CD4-positive, CD25-positive, alpha-beta regulatory T cell (primary cell): ENCODE measurements around the gene GRK3. TPM values are rescaled to one million over a fixed set of nuclear protein-coding genes. Genes with fewer than 3 reads are reported as not detected.
"Not testable (repeated sequence)": the region's sequence is repeated elsewhere in the genome, so short reads cannot be mapped to it uniquely, and the experiment has no call there.

ENCODE experiments used
- ATAC-seq, 2 donors: fragments of 150-1000 bp; cut with Tn5 transposase; one replicate each; pipeline ENCODE4 v1.10.0; 2021; ENCODE audit warnings: low read depth in 2 of 2, moderate number of reproducible peaks in 2 of 2, moderate library complexity in 1 of 2
- DNase-seq, 3 donors: peaks; one replicate each; pipeline versions ENCODE4 v3.0.0 to v3.0.0-alpha.2; 2012 to 2022; ENCODE audit warnings: mixed read lengths in 1 of 3
- H3K27ac ChIP-seq: one replicate; pipeline ENCODE4 v1.7.0; 2013; ENCODE audit warnings: mild to moderate bottlenecking, low read length; ENCODE audit not compliant: insufficient read depth, poor library complexity, severe bottlenecking
- H3K27me3 ChIP-seq: one replicate; pipeline ENCODE4 v1.7.0; 2013; ENCODE audit warnings: low read length; ENCODE audit not compliant: control insufficient read depth, insufficient read depth
- H3K36me3 ChIP-seq: one replicate; pipeline ENCODE4 v1.7.0; 2013; ENCODE audit warnings: mild to moderate bottlenecking, low read length, moderate library complexity; ENCODE audit not compliant: control insufficient read depth, insufficient read depth
- H3K4me1 ChIP-seq: 2 replicates; pipeline ENCODE4 v1.7.0; 2013; ENCODE audit warnings: mild to moderate bottlenecking, low read length; ENCODE audit not compliant: insufficient read depth, control insufficient read depth, poor library complexity, severe bottlenecking
- H3K4me3 ChIP-seq: one replicate; pipeline ENCODE4 v1.7.0; 2013; ENCODE audit warnings: low read depth, mild to moderate bottlenecking, low read length, moderate library complexity
- H3K9me3 ChIP-seq, 2 experiments: 1 replicate in 1 of 2; 2 replicates in 1 of 2; pipeline ENCODE4 v1.7.0; 2013; ENCODE audit warnings: low read length in 2 of 2, mild to moderate bottlenecking in 1 of 2, moderate library complexity in 1 of 2; ENCODE audit not compliant: control insufficient read depth in 2 of 2
- H3K27ac Mint-ChIP-seq, 3 donors: one replicate each; pipeline ENCODE4 v1.8.0; 2020 to 2022; ENCODE audit warnings: mild to moderate bottlenecking in 3 of 3, mixed read lengths in 3 of 3, moderate library complexity in 2 of 3
- H3K27me3 Mint-ChIP-seq: one replicate; pipeline ENCODE4 v1.8.0; 2022; ENCODE audit warnings: mild to moderate bottlenecking, mixed read lengths
- H3K36me3 Mint-ChIP-seq: one replicate; pipeline ENCODE4 v1.8.0; 2020; ENCODE audit warnings: mixed read lengths
- H3K4me1 Mint-ChIP-seq, 4 donors: one replicate each; pipeline ENCODE4 v1.8.0; 2020 to 2022; ENCODE audit warnings: mixed read lengths in 4 of 4, mild to moderate bottlenecking in 1 of 4
- H3K4me3 Mint-ChIP-seq, 4 donors: one replicate each; pipeline ENCODE4 v1.8.0; 2020 to 2022; ENCODE audit warnings: mild to moderate bottlenecking in 4 of 4, mixed read lengths in 4 of 4, moderate library complexity in 3 of 4
- H3K9me3 Mint-ChIP-seq, 7 donors: one replicate each; pipeline ENCODE4 v1.8.0; 2020 to 2022; ENCODE audit warnings: mixed read lengths in 7 of 7, mild to moderate bottlenecking in 3 of 7, moderate library complexity in 2 of 7
- polyA plus RNA-seq, 4 donors: library from polyadenylated mRNA; unstranded; fragments of 300-500 nt; fragmentation: Illumina TruSeq; gene quantifications; one replicate each; pipeline ENCODE4 v1.2.3, GENCODE V29; 2021
- total RNA-seq: library from RNA; stranded (reverse); gene quantifications from one replicate; pipeline ENCODE4 v1.2.3, GENCODE V29; 2022

Gene GRK3
- total and polyA plus RNA-seq, 5 donors from 2014 or later = 0.51 to 3.5 (median 1.1) TPM

GRCh38 chr22:25623310-25623734 lies 58.8 kb downstream of the GRK3 start:
- Mint-ChIP-seq H3K27ac (peak overlapping the region in 1 of 3 donors; percentile 70), H3K9me3 (no peaks in the 10 kb centered on the region), H3K36me3 (peaks cover 14% of the 10 kb centered on the region), H3K27me3 (no peaks in the 10 kb centered on the region), H3K4me3 (peak overlapping the region; percentile 11 to 71 (median 30)), H3K4me1 (peaks cover 9 to 35% (median 20%) of the 10 kb centered on the region in 4 donors)
- H3K27ac ChIP-seq = no peak overlapping the region
- no peaks in the 10 kb centered on the region for H3K27me3 ChIP-seq
- peak overlapping the region; percentile 55 for H3K4me3 ChIP-seq
- no peaks in the 10 kb centered on the region for H3K36me3 ChIP-seq
- no peaks in the 10 kb centered on the region for H3K9me3 ChIP-seq
- ATAC-seq = peak in 1 of 2 donors; percentile 43
- H3K4me1 ChIP-seq = peaks cover 5% of the 10 kb centered on the region
- peak in 1 of 3 donors; percentile 63 for DNase-seq

- Histone ChIP-seq H3K9me3 (no peaks in the 10 kb centered on the region), H3K36me3 (no peaks in the 10 kb centered on the region), H3K27me3 (no peaks in the 10 kb centered on the region), H3K27ac (no peak overlapping the region), H3K4me1 (peaks cover 5% of the 10 kb centered on the region), H3K4me3 (no peak overlapping the region)
- Mint-ChIP-seq H3K36me3 (peaks cover 14% of the 10 kb centered on the region), H3K27me3 (no peaks in the 10 kb centered on the region), H3K4me3 (peak overlapping the region in 1 of 4 donors; percentile 44), H3K27ac (no peak overlapping the region), H3K4me1 (peaks cover 9 to 35% (median 19%) of the 10 kb centered on the region in 4 donors), H3K9me3 (no peaks in the 10 kb centered on the region)
- DNase-seq = no peak
- ATAC-seq = no peak
Measured at GRCh38 chr22:25623851-25624250, 59.4 kb downstream of the GRK3 start.

GRCh38 chr22:25624476-25624875 lies 60.0 kb downstream of the GRK3 start:
- H3K4me3 Mint-ChIP-seq = peak overlapping the region in 3 of 4 donors; percentile 26 to 75 (median 39)
- Histone ChIP-seq H3K27me3 (no peaks in the 10 kb centered on the region), H3K4me3 (no peak overlapping the region), H3K36me3 (no peaks in the 10 kb centered on the region), H3K4me1 (peaks cover 5% of the 10 kb centered on the region), H3K9me3 (no peaks in the 10 kb centered on the region), H3K27ac (no peak overlapping the region)
- H3K4me1 Mint-ChIP-seq = peaks cover 9 to 35% (median 19%) of the 10 kb centered on the region in 4 donors
- no peaks in the 10 kb centered on the region for H3K27me3 Mint-ChIP-seq
- peaks cover 14% of the 10 kb centered on the region for H3K36me3 Mint-ChIP-seq
- peak overlapping the region in 1 of 3 donors; percentile 43 for H3K27ac Mint-ChIP-seq
- ATAC-seq (no peak), DNase-seq (no peak)
- no peaks in the 10 kb centered on the region for H3K9me3 Mint-ChIP-seq

GRCh38 chr22:25625747-25626623 lies 61.5 kb downstream of the GRK3 start:
- H3K27ac Mint-ChIP-seq = peak overlapping the region in 1 of 3 donors; percentile 44
- not testable (repeated sequence) for ATAC-seq, H3K27ac ChIP-seq, H3K9me3 Mint-ChIP-seq, H3K36me3 ChIP-seq, H3K27me3 ChIP-seq, H3K27me3 Mint-ChIP-seq, H3K4me3 ChIP-seq, H3K9me3 ChIP-seq, H3K4me1 ChIP-seq, DNase-seq
- peaks cover 9 to 35% (median 19%) of the 10 kb centered on the region in 4 donors for H3K4me1 Mint-ChIP-seq
- peaks cover 14% of the 10 kb centered on the region for H3K36me3 Mint-ChIP-seq
- peak overlapping the region in 1 of 4 donors; percentile 65 for H3K4me3 Mint-ChIP-seq

- H3K9me3 ChIP-seq = no peaks in the 10 kb centered on the region
- Mint-ChIP-seq H3K4me3 (no peak overlapping the region), H3K4me1 (peaks cover 9 to 35% (median 19%) of the 10 kb centered on the region in 4 donors), H3K9me3 (no peaks in the 10 kb centered on the region), H3K27me3 (no peaks in the 10 kb centered on the region), H3K27ac (no peak overlapping the region), H3K36me3 (peaks cover 14% of the 10 kb centered on the region)
- no peak overlapping the region for H3K27ac ChIP-seq
- DNase-seq = no peak
- no peak overlapping the region for H3K4me3 ChIP-seq
- H3K36me3 ChIP-seq = no peaks in the 10 kb centered on the region
- ATAC-seq = no peak
- H3K4me1 ChIP-seq = peaks cover 5% of the 10 kb centered on the region
- no peaks in the 10 kb centered on the region for H3K27me3 ChIP-seq
Measured at GRCh38 chr22:25626624-25626990, 62.1 kb downstream of the GRK3 start.

- Mint-ChIP-seq H3K27ac (no peak overlapping the region), H3K27me3 (no peaks in the 10 kb centered on the region), H3K9me3 (no peaks in the 10 kb centered on the region), H3K4me1 (peaks cover 4 to 31% (median 17%) of the 10 kb centered on the region in 4 donors), H3K36me3 (peaks cover 9% of the 10 kb centered on the region), H3K4me3 (no peak overlapping the region)
- Histone ChIP-seq H3K4me1 (peaks cover 5% of the 10 kb centered on the region), H3K27ac (no peak overlapping the region), H3K4me3 (no peak overlapping the region), H3K36me3 (no peaks in the 10 kb centered on the region), H3K9me3 (no peaks in the 10 kb centered on the region), H3K27me3 (no peaks in the 10 kb centered on the region)
- DNase-seq = no peak
- ATAC-seq = no peak
Measured at GRCh38 chr22:25627271-25627852, 62.9 kb downstream of the GRK3 start.

- no peaks in the 10 kb centered on the region for H3K27me3 ChIP-seq
- H3K27ac Mint-ChIP-seq = no peak overlapping the region
- H3K4me1 Mint-ChIP-seq = peaks cover 4 to 20% (median 9%) of the 10 kb centered on the region in 4 donors
Measured at GRCh38 chr22:25628494-25628893, 64.0 kb downstream of the GRK3 start.

More at GRCh38 chr22:25628494-25628893, 64.0 kb downstream of the GRK3 start:
- ATAC-seq (no peak), DNase-seq (no peak)
- Mint-ChIP-seq H3K36me3 (peaks cover 1% of the 10 kb centered on the region), H3K4me3 (no peak overlapping the region), H3K9me3 (no peaks in the 10 kb centered on the region), H3K27me3 (no peaks in the 10 kb centered on the region)
- Histone ChIP-seq H3K9me3 (no peaks in the 10 kb centered on the region), H3K4me3 (no peak overlapping the region), H3K27ac (no peak overlapping the region), H3K4me1 (no peaks in the 10 kb centered on the region), H3K36me3 (no peaks in the 10 kb centered on the region)
